ENCODE results near the gene SPATA16.

GRCh38 chr3:173092038-173092437, 49.0 kb downstream of the SPATA16 start:
- TF ChIP-seq ARNTL (CRISPR knock-in tag; IDR thresholded peaks at IDR 0.05; ENCODE audit: borderline replicate concordance, low read depth): no peak
- TF ChIP-seq PPARA (CRISPR knock-in tag; IDR thresholded peaks at IDR 0.05; ENCODE audit: borderline replicate concordance): no peak
- TF ChIP-seq RARB (CRISPR knock-in tag; IDR thresholded peaks at IDR 0.05): no peak
- no peak for TF ChIP-seq ZNF70 (CRISPR knock-in tag; IDR thresholded peaks at IDR 0.05)
- no peak for TF ChIP-seq TSHZ2 (CRISPR knock-in tag; IDR thresholded peaks at IDR 0.05)
- TF ChIP-seq ZFP30 (CRISPR knock-in tag; IDR thresholded peaks at IDR 0.05): no peak
- TF ChIP-seq ZNF565 (CRISPR knock-in tag; conservative IDR thresholded peaks at IDR 0.05; ENCODE audit: low read depth): no peak
- no peak for TF ChIP-seq ISL1 (CRISPR knock-in tag; IDR thresholded peaks at IDR 0.05)

Data from SK-N-SH treated with all-trans-retinoic acid at 6 μM for 48 hours (cell line).